Transverse colon (tissue), 4 donors: ENCODE data around the gene CABCOCO1.

Experiments
- POLR2A ChIP-seq: fragments of 450-650 bp; IDR thresholded peaks from one replicate; pipeline ENCODE4 v1.6.1; 2016; ENCODE audit warnings: antibody characterized with exemption, mild to moderate bottlenecking, moderate library complexity
- POLR2AphosphoS5 ChIP-seq, 3 donors: sonication (generic); formaldehyde crosslinking; IDR thresholded peaks; one replicate each; pipeline ENCODE4 v1.6.1; 2016; ENCODE audit warnings: antibody characterized with exemption in 3 of 3
- TF ChIP-seq, protein P1 (sequence below), 5 experiments: fragments of 200-600 bp in 3 of 5; fragments of 450-650 bp in 2 of 5; sonication (generic) in 3 of 5; IDR thresholded peaks; 1 replicate in 2 of 5; 2 replicates in 3 of 5; pipeline ENCODE4 v1.5.1; 2016 to 2017; ENCODE audit warnings: antibody characterized with exemption in 5 of 5, inconsistent platforms in 3 of 5, mild to moderate bottlenecking in 2 of 5, moderate library complexity in 1 of 5

DNA sequence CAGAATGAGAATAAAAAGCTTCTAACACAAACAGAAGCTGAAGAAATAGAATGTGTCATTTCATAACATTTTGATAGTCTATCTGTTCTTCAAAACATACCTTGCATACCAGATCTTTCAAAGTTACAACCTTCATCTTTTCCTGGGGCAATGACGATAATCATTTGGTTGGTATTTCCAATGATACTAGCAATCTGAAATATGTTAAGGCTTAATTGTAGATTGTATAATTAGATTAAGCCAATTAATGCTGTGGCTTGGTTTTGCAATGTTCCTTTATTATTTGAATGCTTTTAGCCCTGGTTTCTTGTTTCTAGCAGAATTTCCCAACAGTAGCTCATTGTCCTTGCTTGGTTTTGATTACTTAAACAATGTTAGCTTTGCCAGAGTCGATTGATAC lies 84.6 kb downstream of the CABCOCO1 start:
- TF ChIP-seq, protein P1, sequence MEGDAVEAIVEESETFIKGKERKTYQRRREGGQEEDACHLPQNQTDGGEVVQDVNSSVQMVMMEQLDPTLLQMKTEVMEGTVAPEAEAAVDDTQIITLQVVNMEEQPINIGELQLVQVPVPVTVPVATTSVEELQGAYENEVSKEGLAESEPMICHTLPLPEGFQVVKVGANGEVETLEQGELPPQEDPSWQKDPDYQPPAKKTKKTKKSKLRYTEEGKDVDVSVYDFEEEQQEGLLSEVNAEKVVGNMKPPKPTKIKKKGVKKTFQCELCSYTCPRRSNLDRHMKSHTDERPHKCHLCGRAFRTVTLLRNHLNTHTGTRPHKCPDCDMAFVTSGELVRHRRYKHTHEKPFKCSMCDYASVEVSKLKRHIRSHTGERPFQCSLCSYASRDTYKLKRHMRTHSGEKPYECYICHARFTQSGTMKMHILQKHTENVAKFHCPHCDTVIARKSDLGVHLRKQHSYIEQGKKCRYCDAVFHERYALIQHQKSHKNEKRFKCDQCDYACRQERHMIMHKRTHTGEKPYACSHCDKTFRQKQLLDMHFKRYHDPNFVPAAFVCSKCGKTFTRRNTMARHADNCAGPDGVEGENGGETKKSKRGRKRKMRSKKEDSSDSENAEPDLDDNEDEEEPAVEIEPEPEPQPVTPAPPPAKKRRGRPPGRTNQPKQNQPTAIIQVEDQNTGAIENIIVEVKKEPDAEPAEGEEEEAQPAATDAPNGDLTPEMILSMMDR (IDR thresholded peaks at IDR 0.05) = no peak
- TF ChIP-seq POLR2AphosphoS5 (IDR thresholded peaks at IDR 0.05) (no peak), POLR2A (no peak)
